IMR-90 (cell line): ENCODE results near the gene OR6B3. TPM values are rescaled to one million over a fixed set of nuclear protein-coding genes. Genes with fewer than 3 reads are reported as not detected.

Source experiments
- ATAC-seq: fragments of 200-7000 bp; cut with Tn5 transposase; 2 replicates; pipeline ENCODE4 v1.9.1; 2020; ENCODE audit warnings: low read depth, mild to moderate bottlenecking, moderate library complexity
- BruUV-seq: library from RNA; stranded (reverse); fragments of 400-500 nt; replicated peaks from 2 replicates; lab custom pipeline; 2021; lab: Mats Ljungman, UMichigan
- CTCF ChIA-PET: fragments of 300-600 bp; formaldehyde crosslinking; extraction: SDS; loops from one replicate; lab custom pipeline; 2021; ENCODE audit warnings: antibody characterized with exemption; lab: Yijun Ruan, JAX
- POLR2A ChIA-PET: fragments of 300-600 bp; sonication (Branson Sonifier 250); formaldehyde crosslinking; loops from one replicate; lab custom pipeline; 2022; ENCODE audit warnings: antibody characterized with exemption; ENCODE audit not compliant: unreplicated experiment; lab: Charles Lee
- DNase-seq: peaks from one replicate; pipeline ENCODE4 v3.0.0; 2013
- H2AFZ ChIP-seq: replicated peaks from 2 replicates; pipeline ENCODE3; 2013; ENCODE audit warnings: low read length, mild to moderate bottlenecking; ENCODE audit not compliant: poor library complexity
- H2AK5ac ChIP-seq: 2 replicates; pipeline ENCODE4 v1.6.1; 2013; ENCODE audit warnings: low read depth, low read length, inconsistent platforms
- H2AK9ac ChIP-seq: replicated peaks from 2 replicates; pipeline ENCODE3; 2013; ENCODE audit warnings: mild to moderate bottlenecking, low read depth, low read length, moderate library complexity; ENCODE audit not compliant: poor library complexity
- H2BK120ac ChIP-seq: 2 replicates; pipeline ENCODE4 v1.6.1; 2013; ENCODE audit warnings: low read depth, low read length, inconsistent platforms
- H2BK15ac ChIP-seq: 3 replicates; pipeline ENCODE4 v1.6.1; 2013; ENCODE audit warnings: low read depth, low read length, inconsistent platforms
- H2BK20ac ChIP-seq: 2 replicates; pipeline ENCODE4 v1.6.1; 2013; ENCODE audit warnings: low read depth, mild to moderate bottlenecking, inconsistent platforms, low read length, moderate library complexity
- H2BK5ac ChIP-seq: 2 replicates; pipeline ENCODE4 v1.6.1; 2013; ENCODE audit warnings: mild to moderate bottlenecking, low read depth, low read length, inconsistent platforms; ENCODE audit not compliant: poor library complexity, severe bottlenecking
- H3K14ac ChIP-seq: replicated peaks from 2 replicates; pipeline ENCODE4 v1.6.1; 2013; ENCODE audit warnings: low read depth, low read length, inconsistent platforms
- H3K18ac ChIP-seq: 2 replicates; pipeline ENCODE4 v1.6.1; 2013; ENCODE audit warnings: low read depth, low read length, control low read depth
- H3K23ac ChIP-seq: 2 replicates; pipeline ENCODE4 v1.6.1; 2013; ENCODE audit warnings: low read depth, low read length, inconsistent platforms
- H3K27ac ChIP-seq: 2 replicates; pipeline ENCODE4 v1.5.1; 2013; ENCODE audit warnings: mild to moderate bottlenecking, control low read depth, low read length; ENCODE audit not compliant: insufficient read depth
- H3K27me3 ChIP-seq: 2 replicates; pipeline ENCODE4 v1.6.1; 2013; ENCODE audit warnings: low read length; ENCODE audit not compliant: control insufficient read depth, insufficient read depth
- H3K36me3 ChIP-seq: 2 replicates; pipeline ENCODE4 v1.6.1; 2013; ENCODE audit warnings: low read length, mixed read lengths; ENCODE audit not compliant: control insufficient read depth, insufficient read depth
- H3K4ac ChIP-seq: 2 replicates; pipeline ENCODE4 v1.6.1; 2013; ENCODE audit warnings: low read depth, low read length, inconsistent platforms
- H3K4me1 ChIP-seq: 2 replicates; pipeline ENCODE4 v1.6.1; 2013; ENCODE audit warnings: low read length, mixed read lengths; ENCODE audit not compliant: control insufficient read depth, insufficient read depth
- H3K4me2 ChIP-seq: 2 replicates; pipeline ENCODE4 v1.6.1; 2013; ENCODE audit warnings: low read depth, mild to moderate bottlenecking, control low read depth, low read length, moderate library complexity
- H3K4me3 ChIP-seq: 2 replicates; pipeline ENCODE4 v1.5.1; 2013; ENCODE audit warnings: low read depth, mild to moderate bottlenecking, control low read depth, low read length, moderate library complexity; ENCODE audit not compliant: insufficient read depth
- H3K56ac ChIP-seq: 2 replicates; pipeline ENCODE4 v1.6.1; 2013; ENCODE audit warnings: low read length, inconsistent platforms; ENCODE audit not compliant: insufficient read depth; ENCODE audit errors: extremely low read depth
- H3K79me1 ChIP-seq, 2 experiments: 2 replicates each; pipeline ENCODE4 v1.6.1; 2013; ENCODE audit warnings: low read length in 2 of 2, inconsistent platforms in 1 of 2, low read depth in 1 of 2
- H3K9ac ChIP-seq: 2 replicates; pipeline ENCODE4 v1.6.1; 2013; ENCODE audit warnings: low read depth, low read length, control low read depth
- H3K9me1 ChIP-seq: 2 replicates; pipeline ENCODE4 v1.6.1; 2013; ENCODE audit warnings: low read length, inconsistent platforms; ENCODE audit not compliant: insufficient read depth
- H3K9me3 ChIP-seq: 2 replicates; pipeline ENCODE4 v1.6.1; 2013; ENCODE audit warnings: low read length; ENCODE audit not compliant: control insufficient read depth, insufficient read depth
- H4K20me1 ChIP-seq: 2 replicates; pipeline ENCODE4 v1.6.1; 2013; ENCODE audit warnings: low read length, inconsistent platforms; ENCODE audit not compliant: insufficient read depth
- H4K5ac ChIP-seq: 2 replicates; pipeline ENCODE4 v1.6.1; 2013; ENCODE audit warnings: mild to moderate bottlenecking, low read depth, low read length, control low read depth
- H4K8ac ChIP-seq, 2 experiments: 2 replicates each; pipeline ENCODE4 v1.6.1; 2013; ENCODE audit warnings: low read depth in 2 of 2, low read length in 2 of 2, control low read depth in 1 of 2, inconsistent platforms in 1 of 2
- H4K91ac ChIP-seq: 2 replicates; pipeline ENCODE4 v1.6.1; 2013; ENCODE audit warnings: low read depth, low read length, inconsistent platforms; ENCODE audit not compliant: insufficient read depth
- CEBPB ChIP-seq: IDR thresholded peaks from 2 replicates; pipeline ENCODE4 v1.6.1; 2012; ENCODE audit warnings: low read depth, low read length, improper control_type of control experiment
- MXI1 ChIP-seq: IDR thresholded peaks from 2 replicates; pipeline ENCODE4 v1.6.1; 2012; ENCODE audit warnings: low read depth, mild to moderate bottlenecking, low read length, moderate library complexity, borderline replicate concordance
- POLR2A ChIP-seq: IDR thresholded peaks from 2 replicates; pipeline ENCODE4 v1.6.1; 2012; ENCODE audit warnings: mild to moderate bottlenecking, low read depth, low read length
- SMC3 ChIP-seq: fragments of 150-350 bp; IDR thresholded peaks from 2 replicates; pipeline ENCODE4 v1.6.1; 2016; ENCODE audit warnings: low read depth, mild to moderate bottlenecking, antibody characterized with exemption, low read length, moderate library complexity
- USF2 ChIP-seq: fragments of 150-350 bp; IDR thresholded peaks from 2 replicates; pipeline ENCODE4 v1.6.1; 2017; ENCODE audit warnings: mild to moderate bottlenecking, antibody characterized with exemption, low read length, low read depth
- WGBS, 2 experiments: methylation state at CpG; one replicate each; pipeline versions ENCODE4 v1.1.5 to v1.1.7; 2013; ENCODE audit warnings: missing lambda C conversion rate in 2 of 2; ENCODE audit not compliant: insufficient read length in 1 of 2; ENCODE audit errors: extremely low coverage in 2 of 2; 5-methylcytosine and 5-hydroxymethylcytosine counted together
- dilution Hi-C: fragments of 300-500 bp; cut with HindIII; formaldehyde crosslinking; loops from one replicate; pipeline ENCODE4 v1.14.3; 2018; ENCODE audit warnings: low sequenced_read_pairs; ENCODE audit not compliant: unreplicated experiment
- in situ Hi-C: fragments of 300-500 bp; cut with MboI; formaldehyde crosslinking; loops from 3 replicates; pipeline ENCODE4 v1.14.3; 2019; ENCODE audit warnings: low sequenced_read_pairs, inconsistent platforms, mixed read lengths
- intact Hi-C: fragments of 100-400 bp; cut with micrococcal nuclease; formaldehyde crosslinking; loops from 2 replicates; pipeline ENCODE4 v1.10.0; 2022
- polyA plus RNA-seq, 3 experiments: library from polyadenylated mRNA; depleted of rRNA; stranded (reverse); fragments of >200 nt; gene quantifications; 2 replicates each; pipeline ENCODE4 v1.2.3, GENCODE V29; 2012; ENCODE audit warnings: low replicate concordance in 1 of 3
- total RNA-seq: library from RNA; depleted of rRNA; stranded (reverse); fragments of >200 nt; gene quantifications from 2 replicates; pipeline ENCODE4 v1.2.3, GENCODE V29; 2012
- TF ChIP-seq, protein P1 (sequence below): fragments of 150-350 bp; IDR thresholded peaks from 2 replicates; pipeline ENCODE4 v1.6.1; 2016; ENCODE audit warnings: low read depth, mild to moderate bottlenecking, low read length, moderate library complexity, borderline replicate concordance
- TF ChIP-seq, protein P2 (sequence below): conservative IDR thresholded peaks from 2 replicates; pipeline ENCODE4 v1.5.1; 2012; ENCODE audit warnings: mild to moderate bottlenecking, low read depth, low read length, improper control_type of control experiment

The OR6B3 gene
- total and polyA plus RNA-seq, 2 of the 4 experiments (the other 2 are of a cell fraction): not detected

GRCh38 chr2:240002983-240003382, 50.3 kb downstream of the OR6B3 start:
- in situ Hi-C loops: no loop called here
- no peak for DNase-seq
- Histone ChIP-seq H3K23ac (no peak overlapping the region), H2AK9ac (no peak overlapping the region), H3K27me3 (no peaks in the 10 kb centered on the region), H3K9me3 (no peaks in the 10 kb centered on the region), H2BK120ac (no peak overlapping the region), H3K14ac (no peak overlapping the region), H3K9me1 (no peaks in the 10 kb centered on the region), H3K27ac (no peak overlapping the region), H3K4ac (no peak overlapping the region), H3K9ac (no peak overlapping the region), H3K36me3 (peaks cover 60% of the 10 kb centered on the region), H3K4me3 (no peak overlapping the region), H3K56ac (no peak overlapping the region), H4K20me1 (peaks cover 4% of the 10 kb centered on the region), H4K5ac (no peak overlapping the region), H3K18ac (no peak overlapping the region), H2BK5ac (no peak overlapping the region), H2AFZ (no peak overlapping the region), H3K4me2 (no peak overlapping the region), H2AK5ac (no peak overlapping the region), H4K8ac (no peak overlapping the region), H2BK15ac (no peak overlapping the region), H2BK20ac (no peak overlapping the region), H4K91ac (no peak overlapping the region), H3K4me1 (no peaks in the 10 kb centered on the region), H3K79me1 (peaks cover 9 to 10% of the 10 kb centered on the region in 2 experiments)
- POLR2A ChIA-PET: no interaction called here
- dilution Hi-C loops: no loop called here
- intact Hi-C loops: no loop called here
- BruUV-seq: no TSS peak
- ATAC-seq: no peak
- no peak for TF ChIP-seq CEBPB
- TF ChIP-seq, protein P1, sequence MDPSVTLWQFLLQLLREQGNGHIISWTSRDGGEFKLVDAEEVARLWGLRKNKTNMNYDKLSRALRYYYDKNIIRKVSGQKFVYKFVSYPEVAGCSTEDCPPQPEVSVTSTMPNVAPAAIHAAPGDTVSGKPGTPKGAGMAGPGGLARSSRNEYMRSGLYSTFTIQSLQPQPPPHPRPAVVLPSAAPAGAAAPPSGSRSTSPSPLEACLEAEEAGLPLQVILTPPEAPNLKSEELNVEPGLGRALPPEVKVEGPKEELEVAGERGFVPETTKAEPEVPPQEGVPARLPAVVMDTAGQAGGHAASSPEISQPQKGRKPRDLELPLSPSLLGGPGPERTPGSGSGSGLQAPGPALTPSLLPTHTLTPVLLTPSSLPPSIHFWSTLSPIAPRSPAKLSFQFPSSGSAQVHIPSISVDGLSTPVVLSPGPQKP: no peak
- TF ChIP-seq SMC3: no peak
- no peak for TF ChIP-seq POLR2A
- TF ChIP-seq USF2: no peak
- TF ChIP-seq, protein P2, sequence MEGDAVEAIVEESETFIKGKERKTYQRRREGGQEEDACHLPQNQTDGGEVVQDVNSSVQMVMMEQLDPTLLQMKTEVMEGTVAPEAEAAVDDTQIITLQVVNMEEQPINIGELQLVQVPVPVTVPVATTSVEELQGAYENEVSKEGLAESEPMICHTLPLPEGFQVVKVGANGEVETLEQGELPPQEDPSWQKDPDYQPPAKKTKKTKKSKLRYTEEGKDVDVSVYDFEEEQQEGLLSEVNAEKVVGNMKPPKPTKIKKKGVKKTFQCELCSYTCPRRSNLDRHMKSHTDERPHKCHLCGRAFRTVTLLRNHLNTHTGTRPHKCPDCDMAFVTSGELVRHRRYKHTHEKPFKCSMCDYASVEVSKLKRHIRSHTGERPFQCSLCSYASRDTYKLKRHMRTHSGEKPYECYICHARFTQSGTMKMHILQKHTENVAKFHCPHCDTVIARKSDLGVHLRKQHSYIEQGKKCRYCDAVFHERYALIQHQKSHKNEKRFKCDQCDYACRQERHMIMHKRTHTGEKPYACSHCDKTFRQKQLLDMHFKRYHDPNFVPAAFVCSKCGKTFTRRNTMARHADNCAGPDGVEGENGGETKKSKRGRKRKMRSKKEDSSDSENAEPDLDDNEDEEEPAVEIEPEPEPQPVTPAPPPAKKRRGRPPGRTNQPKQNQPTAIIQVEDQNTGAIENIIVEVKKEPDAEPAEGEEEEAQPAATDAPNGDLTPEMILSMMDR: no peak
- no peak for TF ChIP-seq MXI1
- CTCF ChIA-PET: interaction anchor here (1.0 to 1.2 kb wide), 3 partner anchors 10 to 19 kb away, joined by 3 to 5 read pairs (median 4); no protein-coding TSS in a partner anchor
- WGBS, 2 experiments: 55% methylated on average over 5 of the region's 7 CpGs; no CpG with 5 or more reads in 1 of the 2 experiments
